Heart right ventricle (tissue), 16 donors: ENCODE results near the gene NCSTN. TPM values are rescaled to one million over a fixed set of nuclear protein-coding genes. Genes with fewer than 3 reads are reported as not detected.

ENCODE experiments used
- ATAC-seq, 8 donors: fragments of 200-7000 bp; cut with Tn5 transposase; one replicate each; pipeline ENCODE4 v1.9.1; 2020; ENCODE audit warnings: mild to moderate bottlenecking in 8 of 8, moderate library complexity in 8 of 8, moderate number of reproducible peaks in 1 of 8
- DNase-seq, 2 donors: peaks; one replicate each; pipeline ENCODE4 v3.0.0-alpha.2; 2020
- H3K27ac ChIP-seq, 10 donors: fragments of 200-600 bp; sonication (generic) in 2 of 10; one replicate each; pipeline versions ENCODE4 v1.5.0 to v1.8.0; 2020 to 2022; ENCODE audit warnings: mild to moderate bottlenecking in 3 of 10
- H3K27me3 ChIP-seq, 7 donors: fragments of 200-600 bp; one replicate each; pipeline ENCODE4 v1.8.0; 2021 to 2022; ENCODE audit warnings: mild to moderate bottlenecking in 2 of 7
- H3K36me3 ChIP-seq, 9 donors: fragments of 200-600 bp; sonication (generic) in 1 of 9; one replicate each; pipeline versions ENCODE4 v1.5.0 to v1.8.0; 2020 to 2022; ENCODE audit warnings: mild to moderate bottlenecking in 2 of 9
- H3K4me1 ChIP-seq, 9 donors: fragments of 200-600 bp; sonication (generic) in 1 of 9; one replicate each; pipeline versions ENCODE4 v1.5.0 to v1.8.0; 2020 to 2022; ENCODE audit warnings: mild to moderate bottlenecking in 4 of 9
- H3K4me3 ChIP-seq, 10 donors: fragments of 200-600 bp; sonication (generic) in 2 of 10; one replicate each; pipeline versions ENCODE4 v1.5.0 to v1.8.0; 2020 to 2022; ENCODE audit warnings: mild to moderate bottlenecking in 7 of 10, moderate library complexity in 2 of 10
- H3K9me3 ChIP-seq, 11 donors: fragments of 200-600 bp in 10 of 11; sonication (generic) in 2 of 11; one replicate each; pipeline versions ENCODE4 v1.5.0 to v1.8.0; 2013 to 2022; ENCODE audit warnings: mild to moderate bottlenecking in 2 of 11, control low read depth in 1 of 11, moderate library complexity in 1 of 11
- WGBS, 2 donors: extraction: QIAGEN DNeasy Blood & Tissue Kit; methylation state at CpG; one replicate each; pipeline ENCODE4 v1.1.7; 2013; ENCODE audit warnings: inconsistent platforms in 1 of 2; 5-methylcytosine and 5-hydroxymethylcytosine counted together
- intact Hi-C, 10 donors: fragments of 100-400 bp; cut with DNase I; formaldehyde crosslinking; loops; one replicate each; pipeline versions ENCODE4 v1.11.1 to v1.14.2; 2022
- polyA plus RNA-seq, 2 donors: library from polyadenylated mRNA; stranded (reverse); fragments of 200-250 nt; gene quantifications; one replicate each; pipeline ENCODE4 v1.2.3, GENCODE V29; 2013
- total RNA-seq, 10 donors: library from RNA; stranded (reverse); fragmentation: NEBNext Ultra II Directional in 3 of 10; extraction: Animal tissue kit (Norgen Biotek cat#: 25700) in 3 of 10; gene quantifications; one replicate each; pipeline versions ENCODE4 v1.2.1 to v1.2.4, GENCODE V29; 2021 to 2023
- TF ChIP-seq, protein P1 (sequence below), 9 donors: fragments of 200-600 bp; sonication (generic) in 2 of 9; IDR thresholded peaks; one replicate each; pipeline versions ENCODE4 v1.5.0 to v1.8.0; 2021 to 2022; ENCODE audit warnings: antibody characterized with exemption in 9 of 9, mild to moderate bottlenecking in 5 of 9, moderate library complexity in 1 of 9
- donor health status: Arrhythmogenic right ventricular cardiomyopathy.
- donor health status: ischemic (EF 13 %, LVEDD 7.1; RV severe dilation, severe dysfunction).
- donor health status: healthy with polysubstance abuse.
- donor health status: DM: no; HTN: yes; CAD: no.
- donor health status: DM: no; HTN: no; CAD: no.
- donor health status: ischemic (EF 25% LVEDD 6.9; RV normal size, moderate dysfunction).
- donor health status: ischemic (EF 25% LVEDD 5.7; RV mildly dilated, moderate dysfunction).
- donor health status: healthy.
- donor health status: DM: yes; HTN: yes; CAD: no.
- donor health status: Ischemic cardiomyopathy.
- donor health status: ischemic (EF 35%, LVEDD 5.7; RV mildly dilated, moderate dysfunction).
- donor health status: nonischemic (EF 11% LVEDD 7.7; RV severe dilation, severe dysfunction).
- donor health status: DM: yes; HTN: yes; CAD: no.
- donor health status: PGD.
- donor health status: ischemic (EF 29% LVEDD 5.4; RV normal size, mild dysfunction).
- donor health status: nonischemic (EF 23%, LVEDD 6.1; RV moderate dilation, normal function).

NCSTN gene
- total and polyA plus RNA-seq, 12 donors: 40.2 to 87.9 (median 70.2) TPM

DNA sequence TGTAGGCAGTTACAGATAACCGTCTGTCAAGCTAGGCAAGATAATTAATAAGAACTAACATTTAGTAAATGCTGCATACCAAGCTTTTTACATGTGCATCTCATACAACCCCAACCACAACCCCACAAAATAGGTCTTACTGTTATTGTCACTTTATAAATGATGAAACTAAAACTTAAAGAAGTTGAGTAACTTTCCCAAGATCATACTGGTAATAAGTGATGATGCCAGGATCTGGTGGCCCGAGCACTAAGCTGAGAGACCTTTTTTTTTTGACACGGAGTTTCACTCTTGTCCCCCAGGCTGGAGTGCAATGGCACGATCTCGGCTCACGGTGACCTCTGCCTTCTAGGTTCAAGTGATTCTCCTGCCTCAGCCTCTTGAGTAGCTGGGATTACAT is 1.8 kb downstream of the NCSTN start:
- Histone ChIP-seq H3K27ac (no peak overlapping the region), H3K9me3 (no peaks in the 10 kb centered on the region), H3K27me3 (no peaks in the 10 kb centered on the region), H3K4me3 (no peak overlapping the region), H3K4me1 (peaks cover 0 to 60% (median 36%) of the 10 kb centered on the region in 9 donors), H3K36me3 (peaks cover 0 to 57% (median 22%) of the 10 kb centered on the region in 9 donors)
- TF ChIP-seq, protein P1, sequence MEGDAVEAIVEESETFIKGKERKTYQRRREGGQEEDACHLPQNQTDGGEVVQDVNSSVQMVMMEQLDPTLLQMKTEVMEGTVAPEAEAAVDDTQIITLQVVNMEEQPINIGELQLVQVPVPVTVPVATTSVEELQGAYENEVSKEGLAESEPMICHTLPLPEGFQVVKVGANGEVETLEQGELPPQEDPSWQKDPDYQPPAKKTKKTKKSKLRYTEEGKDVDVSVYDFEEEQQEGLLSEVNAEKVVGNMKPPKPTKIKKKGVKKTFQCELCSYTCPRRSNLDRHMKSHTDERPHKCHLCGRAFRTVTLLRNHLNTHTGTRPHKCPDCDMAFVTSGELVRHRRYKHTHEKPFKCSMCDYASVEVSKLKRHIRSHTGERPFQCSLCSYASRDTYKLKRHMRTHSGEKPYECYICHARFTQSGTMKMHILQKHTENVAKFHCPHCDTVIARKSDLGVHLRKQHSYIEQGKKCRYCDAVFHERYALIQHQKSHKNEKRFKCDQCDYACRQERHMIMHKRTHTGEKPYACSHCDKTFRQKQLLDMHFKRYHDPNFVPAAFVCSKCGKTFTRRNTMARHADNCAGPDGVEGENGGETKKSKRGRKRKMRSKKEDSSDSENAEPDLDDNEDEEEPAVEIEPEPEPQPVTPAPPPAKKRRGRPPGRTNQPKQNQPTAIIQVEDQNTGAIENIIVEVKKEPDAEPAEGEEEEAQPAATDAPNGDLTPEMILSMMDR (IDR thresholded peaks at IDR 0.05): no peak
- no peak for ATAC-seq
- intact Hi-C loops: loop anchor here in 2 of 10 donors (5.0 kb wide), 2 partner anchors 38 to 262 kb away; no protein-coding TSS in a partner anchor
- 95 to 96% methylated on average over 6 of the region's 6 CpGs for WGBS, 2 donors
- no peak for DNase-seq

GRCh38 chr1:160346463-160346862 is 3.3 kb downstream of the NCSTN start:
- no peak for ATAC-seq
- peaks cover 0 to 44% (median 21%) of the 10 kb centered on the region in 9 donors for H3K4me1 ChIP-seq
- H3K27me3 ChIP-seq: no peaks in the 10 kb centered on the region
- intact Hi-C loops: no loop called here
- WGBS, 2 donors: 86 to 88% methylated on average over 10 of the region's 10 CpGs
- H3K9me3 ChIP-seq: no peaks in the 10 kb centered on the region
- TF ChIP-seq, protein P1 (IDR thresholded peaks at IDR 0.05): no peak
- H3K27ac ChIP-seq: peak overlapping the region in 2 of 10 donors; percentile 12 to 80
- no peak overlapping the region for H3K4me3 ChIP-seq
- peaks cover 0 to 70% (median 36%) of the 10 kb centered on the region in 9 donors for H3K36me3 ChIP-seq
- no peak for DNase-seq

DNA sequence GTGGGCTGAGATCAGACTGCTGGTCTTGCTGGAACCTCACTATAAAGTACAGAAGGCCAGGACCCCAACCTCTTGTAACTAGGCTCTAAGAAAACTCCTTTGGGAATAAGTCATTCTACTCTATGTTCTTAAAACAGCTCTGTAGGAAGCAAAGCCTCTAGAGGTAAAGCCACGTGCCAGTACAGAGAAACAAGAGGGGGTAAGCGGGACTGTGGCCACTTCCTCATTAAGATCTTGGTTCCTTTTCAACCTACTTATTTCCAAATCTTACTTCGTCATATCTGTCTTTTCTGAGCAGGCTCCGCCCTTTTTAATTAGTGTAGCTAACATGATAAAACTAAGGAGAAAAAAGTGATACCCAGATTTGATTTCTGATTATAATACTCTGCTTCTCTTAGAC is 3.8 kb downstream of the NCSTN start:
- intact Hi-C loops: no loop called here
- peaks cover 0 to 41% (median 19%) of the 10 kb centered on the region in 9 donors for H3K4me1 ChIP-seq
- H3K9me3 ChIP-seq: no peaks in the 10 kb centered on the region
- TF ChIP-seq, protein P1 (IDR thresholded peaks at IDR 0.05): no peak
- no peak for ATAC-seq
- H3K27ac ChIP-seq: peak overlapping the region in 2 of 10 donors; percentile 33 to 80
- peaks cover 0 to 75% (median 41%) of the 10 kb centered on the region in 9 donors for H3K36me3 ChIP-seq
- H3K27me3 ChIP-seq: no peaks in the 10 kb centered on the region
- WGBS, 2 donors: 71 to 77% methylated on average over 4 of the region's 4 CpGs
- DNase-seq: no peak
- no peak overlapping the region for H3K4me3 ChIP-seq

GRCh38 chr1:160351629-160352028 is 8.4 kb downstream of the NCSTN start:
- WGBS, 2 donors: 39 to 59% methylated on average over 4 of the region's 4 CpGs
- intact Hi-C loops: no loop called here
- DNase-seq: peak; percentile 31 to 40
- peaks cover 0 to 17% (median 5%) of the 10 kb centered on the region in 9 donors for H3K4me1 ChIP-seq
- peaks cover 0 to 100% (median 83%) of the 10 kb centered on the region in 9 donors for H3K36me3 ChIP-seq
- no peak overlapping the region for H3K4me3 ChIP-seq
- no peaks in the 10 kb centered on the region for H3K9me3 ChIP-seq
- H3K27ac ChIP-seq: peak overlapping the region in 7 of 10 donors; percentile 4 to 67 (median 39)
- TF ChIP-seq, protein P1 (IDR thresholded peaks at IDR 0.05): no peak
- peak; percentile 47 to 91 (median 74) for ATAC-seq
- no peaks in the 10 kb centered on the region for H3K27me3 ChIP-seq
